Suppressor macrophage (primary cell): ENCODE measurements around the gene SHBG.
"Not testable (repeated sequence)": the region's sequence is repeated elsewhere in the genome, so short reads cannot be mapped to it uniquely, and the experiment has no call there.

Experiments used
- DNase-seq, 4 experiments: peaks; one replicate each; pipeline ENCODE4 v3.0.0-alpha.2; 2020 to 2022

Gene SHBG

DNA sequence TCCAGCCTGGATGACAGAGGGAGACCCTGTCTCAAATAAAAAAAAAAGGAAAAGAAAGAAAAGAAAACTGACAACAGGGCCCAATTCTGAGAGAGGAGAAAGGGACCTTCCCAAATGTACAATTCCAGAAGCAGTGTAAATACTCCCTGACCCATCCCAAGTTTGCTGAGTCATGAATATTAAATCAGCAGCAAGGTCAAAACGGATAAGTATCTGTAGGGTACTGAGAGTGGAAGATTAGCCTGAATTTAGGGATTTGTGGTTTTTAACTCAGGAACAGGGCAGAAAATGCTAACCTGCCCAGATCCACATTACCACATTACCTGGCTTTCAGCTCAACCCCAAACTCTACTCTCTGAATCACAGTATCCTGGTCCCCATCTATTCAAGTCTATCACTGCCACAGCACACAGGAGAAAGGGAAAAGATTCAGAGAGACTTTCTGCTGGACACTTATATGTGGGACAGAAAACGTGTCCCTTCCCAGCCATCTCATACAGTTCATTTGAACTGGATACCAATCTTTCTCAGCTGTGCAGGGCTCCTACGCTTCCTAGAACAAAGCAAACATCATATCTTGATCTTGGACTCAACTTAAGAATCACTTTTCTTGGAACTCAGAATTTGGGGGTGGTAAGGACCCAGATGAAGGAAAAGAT is 18.2 kb upstream of the SHBG start:
- no peak for DNase-seq

DNA sequence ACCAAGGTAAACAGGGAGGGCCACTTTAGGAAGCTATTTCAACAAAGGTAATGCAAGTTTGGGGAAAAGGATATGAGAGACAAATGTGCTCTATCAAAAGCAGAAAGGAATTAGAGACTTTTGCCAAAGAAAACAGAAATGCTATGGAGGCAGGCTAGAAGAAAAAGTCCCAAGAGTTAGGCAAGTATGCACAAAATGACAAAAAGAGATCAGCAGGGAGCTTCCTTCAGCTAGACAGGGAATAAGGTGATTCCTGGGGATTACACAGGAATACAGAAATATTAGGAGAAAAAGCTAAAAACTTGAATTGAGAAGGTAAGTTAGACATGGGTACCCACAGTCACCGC is 17.7 kb upstream of the SHBG start:
- DNase-seq: no peak

- no peak for DNase-seq
Observed at GRCh38 chr17:7613769-7614424, 16.0 kb upstream of the SHBG start.

DNA sequence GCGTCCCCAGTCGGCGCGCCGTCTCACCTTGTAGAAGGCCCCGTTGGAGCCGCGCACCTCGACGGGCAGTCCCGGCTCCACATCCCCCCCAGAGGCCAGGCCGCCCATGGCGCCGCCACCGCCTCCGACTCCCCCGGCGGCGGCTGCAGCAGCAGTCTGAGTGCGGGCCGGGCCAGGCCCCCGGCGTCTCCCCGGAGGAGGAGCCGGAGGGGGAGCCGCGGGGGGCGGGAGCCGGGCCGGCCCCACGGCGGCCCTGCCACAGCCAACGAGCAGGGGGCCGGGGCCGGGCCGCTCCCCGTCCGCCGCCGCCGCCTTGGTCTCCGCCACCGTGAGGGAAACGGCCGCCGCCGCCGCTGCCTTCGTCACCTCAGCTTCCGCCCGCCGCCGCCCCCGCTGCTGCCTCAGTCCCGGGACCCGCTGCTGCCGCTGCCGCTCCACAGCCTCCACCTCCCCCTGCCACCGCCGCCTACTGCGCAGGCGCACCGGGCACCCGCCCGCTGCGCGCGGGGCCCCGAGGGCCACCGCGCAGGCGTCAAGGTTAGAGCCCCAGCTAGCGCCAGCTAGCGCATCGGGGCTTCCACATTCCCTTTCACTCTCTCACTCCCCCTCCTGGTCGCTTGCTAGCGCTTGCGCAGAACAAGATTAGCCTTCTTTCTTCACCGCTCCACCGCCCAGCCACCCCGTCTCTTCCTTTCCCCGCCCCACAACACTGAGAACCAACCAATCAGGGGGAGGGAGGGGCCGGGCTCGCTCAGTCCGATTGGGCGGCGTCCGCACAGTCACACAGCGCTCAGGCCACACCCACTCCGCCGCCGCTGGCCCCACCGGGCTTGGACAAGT is 15.3 kb upstream of the SHBG start, which contains the start of gene FXR2:
TSS of gene FXR2 (minus strand) at position 473 of the 840 bp plus-strand sequence. CDS start at position 108, 365 bp downstream.
- DNase-seq: peak; percentile 99 to 100 (median 100)

DNA sequence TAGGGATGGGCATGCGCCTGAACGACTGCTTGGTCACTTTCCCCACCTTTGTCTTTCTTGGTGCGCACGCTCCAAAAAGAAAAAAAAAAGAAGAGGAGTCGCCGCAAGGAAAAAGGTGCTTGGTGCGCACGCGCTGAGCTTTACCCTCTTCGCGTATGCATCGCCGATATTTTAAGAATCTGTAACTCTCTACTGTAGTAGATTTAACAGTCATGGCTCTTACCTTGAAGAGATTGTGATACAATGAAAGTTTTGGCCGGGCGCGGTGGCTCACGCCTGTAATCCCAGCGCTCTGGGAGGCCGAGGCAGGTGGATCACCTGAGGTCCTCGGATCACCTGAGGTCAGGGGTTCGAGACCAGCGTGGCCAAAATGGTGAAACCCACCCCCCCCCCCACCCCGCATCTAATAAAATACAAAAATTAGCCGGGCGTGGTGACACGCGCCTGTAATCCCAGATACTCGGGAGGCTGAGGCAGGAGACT is 14.6 kb upstream of the SHBG start:
- DNase-seq: no peak

DNA sequence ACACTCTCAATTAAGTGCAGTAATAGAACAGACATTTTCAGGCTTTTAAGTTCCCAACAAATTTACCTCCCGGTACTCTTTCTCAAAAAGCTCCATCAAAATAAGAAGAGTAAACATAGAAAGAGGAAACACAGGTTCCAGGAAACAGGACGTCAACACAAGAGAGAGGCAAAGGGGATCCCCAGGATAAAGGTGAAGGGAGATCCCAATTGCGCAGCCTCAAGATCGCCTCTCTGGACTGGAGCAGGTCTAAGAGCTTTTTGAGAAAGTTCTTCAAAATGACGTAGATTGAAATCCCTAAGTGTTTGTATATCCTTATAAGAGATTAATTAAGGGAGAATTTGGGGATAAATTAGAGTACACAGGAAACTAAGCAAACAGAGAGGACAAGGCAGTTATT is 11.3 kb upstream of the SHBG start:
- no peak for DNase-seq

DNA sequence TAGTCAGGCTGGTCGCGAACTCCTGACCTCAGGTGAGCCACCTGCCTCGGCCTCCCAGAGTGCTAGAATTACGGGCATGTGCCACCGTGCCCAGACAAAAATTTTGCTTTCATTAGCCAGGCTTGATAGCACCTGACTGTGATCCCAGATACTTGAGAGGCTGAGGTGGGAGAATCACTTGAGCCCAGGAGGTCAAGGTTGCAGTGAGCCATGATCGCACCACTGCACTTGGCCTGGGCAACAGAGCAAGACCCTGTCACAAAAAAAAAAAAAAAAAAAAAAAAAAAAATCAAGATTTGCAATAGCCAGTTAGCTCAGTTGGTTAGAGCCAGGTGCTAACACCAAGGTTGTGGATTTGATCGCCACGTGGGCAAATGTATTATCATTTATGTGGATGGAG is 9.1 kb upstream of the SHBG start:
- DNase-seq: no peak

DNA sequence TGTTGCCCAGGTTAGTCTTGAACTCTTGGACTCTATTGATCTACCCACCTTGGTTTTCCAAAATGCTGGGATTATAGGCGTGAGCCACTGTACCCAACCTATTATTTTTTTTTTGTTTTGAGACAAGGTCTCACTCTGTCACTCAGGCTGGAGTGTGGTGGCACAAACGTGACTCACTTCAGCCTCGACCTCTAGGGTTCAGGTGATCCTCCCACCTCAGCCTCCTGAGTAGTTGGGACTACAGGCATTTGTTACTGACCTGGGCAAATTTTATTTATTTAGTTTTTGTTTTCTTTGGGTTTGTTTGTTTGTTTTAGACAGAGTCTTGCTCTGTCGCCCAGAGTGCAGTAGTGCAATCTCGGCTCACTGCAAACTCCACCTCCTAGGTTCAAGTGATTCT is 6.3 kb upstream of the SHBG start:
- DNase-seq: no peak

- not testable (repeated sequence) for DNase-seq
Observed at GRCh38 chr17:7625749-7626148, 4.2 kb upstream of the SHBG start.

- peak; percentile 82 to 90 (median 90) for DNase-seq
Observed at GRCh38 chr17:7626307-7626706, 3.6 kb upstream of the SHBG start.

GRCh38 chr17:7626956-7627249 is 3.0 kb upstream of the SHBG start:
- no peak for DNase-seq

- DNase-seq: peak; percentile 91 to 96 (median 94)
Observed at GRCh38 chr17:7627250-7628121, 2.4 kb upstream of the SHBG start, which contains the start of gene SAT2. Gene SAT2, minus strand, starts transcription at chr17:7627821. Its CDS starts 186 bp downstream, at chr17:7627635.

- DNase-seq: no peak
Observed at GRCh38 chr17:7631398-7632380, 1.8 kb downstream of the SHBG start.

DNA sequence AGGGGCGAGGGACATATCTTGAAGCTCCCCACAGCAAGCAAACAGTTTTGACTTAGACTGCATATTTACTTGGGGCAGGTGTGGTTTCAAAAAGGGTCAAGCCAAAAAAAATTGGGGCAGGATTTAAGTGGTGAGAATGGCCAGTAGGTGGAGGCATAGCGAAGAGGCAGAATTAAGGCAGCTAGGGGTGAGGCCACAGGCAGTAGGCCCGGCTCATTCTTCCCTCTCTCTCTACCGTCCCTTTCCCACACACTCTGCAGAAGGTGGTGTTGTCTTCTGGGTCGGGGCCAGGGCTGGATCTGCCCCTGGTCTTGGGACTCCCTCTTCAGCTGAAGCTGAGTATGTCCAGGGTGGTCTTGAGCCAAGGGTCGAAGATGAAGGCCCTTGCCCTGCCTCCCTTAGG is 2.6 kb downstream of the SHBG start:
- DNase-seq: peak; percentile 66 to 82 (median 74)

DNA sequence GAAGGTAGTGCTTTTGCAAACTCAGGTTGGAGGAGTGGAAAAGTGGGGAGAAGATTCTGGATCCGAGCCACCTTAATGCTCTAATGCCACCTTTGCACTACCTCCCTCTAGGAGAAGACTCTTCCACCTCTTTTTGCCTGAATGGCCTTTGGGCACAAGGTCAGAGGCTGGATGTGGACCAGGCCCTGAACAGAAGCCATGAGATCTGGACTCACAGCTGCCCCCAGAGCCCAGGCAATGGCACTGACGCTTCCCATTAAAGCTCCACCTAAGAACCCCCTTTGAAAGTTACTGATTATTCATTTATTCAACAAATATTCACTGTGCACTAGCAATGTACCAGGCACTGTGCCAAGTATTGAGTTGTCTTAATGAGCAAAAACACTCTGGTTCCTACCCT is 3.2 kb downstream of the SHBG start:
- no peak for DNase-seq

GRCh38 chr17:7634384-7634783 is 4.4 kb downstream of the SHBG start:
- peak; percentile 38 to 60 (median 48) for DNase-seq

DNA sequence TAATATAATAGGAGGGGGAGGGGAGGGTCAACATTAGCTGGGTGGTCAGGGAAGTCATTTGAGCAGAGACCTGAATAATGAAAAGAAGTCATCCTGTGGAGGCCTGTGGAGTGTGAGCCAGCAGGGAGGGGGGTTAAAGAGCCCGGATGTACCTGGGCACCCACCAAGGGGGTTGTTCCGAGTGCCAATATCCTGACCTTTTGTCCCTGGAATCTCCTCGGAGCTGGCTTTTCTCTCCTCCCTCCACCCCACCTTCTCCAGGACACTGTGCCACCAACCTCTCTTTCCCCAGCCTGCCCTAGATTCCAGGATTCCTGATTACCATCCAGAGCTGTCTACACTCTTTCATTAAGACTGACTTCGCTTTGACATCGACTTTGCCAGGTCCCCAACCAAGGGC is 6.2 kb downstream of the SHBG start:
- no peak for DNase-seq

DNA sequence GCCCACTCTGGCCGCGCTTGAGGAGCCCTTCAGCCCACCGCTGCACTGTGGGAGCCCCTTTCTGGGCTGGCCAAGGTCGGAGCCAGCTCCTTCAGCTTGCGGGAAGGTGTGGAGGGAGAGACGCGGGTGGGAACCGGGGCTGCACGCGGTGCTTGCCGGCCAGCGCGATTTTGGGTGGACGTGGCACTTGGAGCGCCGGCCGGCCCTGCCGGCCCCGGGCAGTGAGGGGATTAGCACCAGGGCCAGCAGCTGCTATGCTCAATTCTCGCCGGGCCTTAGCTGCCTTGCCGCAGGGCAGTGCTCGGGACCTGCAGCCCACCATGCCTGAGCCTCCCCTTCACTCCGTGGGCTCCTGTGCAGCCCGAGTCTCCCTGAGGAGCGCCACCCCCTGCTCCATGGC is 10.8 kb downstream of the SHBG start:
- DNase-seq: no peak

DNA sequence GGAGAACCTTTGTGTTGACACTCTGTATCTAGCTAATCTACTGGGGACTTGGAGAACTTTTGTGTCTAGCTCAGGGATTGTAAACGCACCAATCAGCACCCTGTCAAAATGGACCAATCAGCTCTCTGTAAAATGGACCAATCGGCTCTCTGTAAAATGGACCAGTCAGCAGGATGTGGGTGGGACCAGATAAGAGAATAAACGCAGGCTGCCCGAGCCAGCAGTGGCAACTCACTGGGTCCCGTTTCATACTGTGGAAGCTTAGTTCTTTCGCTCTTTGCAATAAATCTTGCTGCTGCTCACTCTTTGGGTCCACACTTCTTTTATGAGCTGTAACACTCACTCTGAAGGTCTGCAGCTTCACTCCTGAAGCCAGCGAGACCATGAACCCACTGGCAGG is 11.7 kb downstream of the SHBG start:
- DNase-seq: not testable (repeated sequence)

- DNase-seq: peak; percentile 47 to 79 (median 61)
Observed at GRCh38 chr17:7644775-7645174, 14.8 kb downstream of the SHBG start.

DNA sequence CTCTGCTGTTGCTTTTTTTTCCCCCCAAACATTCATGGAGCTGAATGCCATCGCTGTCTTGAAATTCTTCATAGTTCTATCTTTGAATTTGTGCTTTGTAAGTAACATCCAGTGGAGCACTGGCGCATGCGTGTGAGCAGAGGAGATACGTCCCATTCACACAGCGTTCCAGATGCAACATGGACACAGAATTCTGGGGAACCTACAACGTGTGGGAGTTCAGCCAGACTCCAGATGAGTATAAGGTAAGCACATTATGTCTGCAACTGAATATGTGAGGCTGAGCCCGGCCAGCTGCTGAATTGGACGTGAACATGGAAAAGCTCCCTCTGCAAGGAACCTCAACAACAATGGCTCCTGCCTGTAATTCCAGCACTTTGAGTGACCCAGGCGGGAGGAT is 16.5 kb downstream of the SHBG start:
- no peak for DNase-seq
